Measurements from ENCODE around the gene NUS1.
"Not testable (repeated sequence)": the region's sequence is repeated elsewhere in the genome, so short reads cannot be mapped to it uniquely, and the experiment has no call there.

NUS1 gene

GRCh38 chr6:117666881-117667280 is 8.4 kb upstream of the NUS1 start:
- TF ChIP-seq CTCF (IDR thresholded peaks at IDR 0.05; ENCODE audit: low read depth, low read length), result no peak
- no peak for DNase-seq (ENCODE audit: extremely low read depth, low read depth)

GRCh38 chr6:117668736-117669135 is 6.5 kb upstream of the NUS1 start:
- no peak for TF ChIP-seq CTCF (IDR thresholded peaks at IDR 0.05; ENCODE audit: low read depth, low read length)
- no peak for DNase-seq (ENCODE audit: extremely low read depth, low read depth)

DNA sequence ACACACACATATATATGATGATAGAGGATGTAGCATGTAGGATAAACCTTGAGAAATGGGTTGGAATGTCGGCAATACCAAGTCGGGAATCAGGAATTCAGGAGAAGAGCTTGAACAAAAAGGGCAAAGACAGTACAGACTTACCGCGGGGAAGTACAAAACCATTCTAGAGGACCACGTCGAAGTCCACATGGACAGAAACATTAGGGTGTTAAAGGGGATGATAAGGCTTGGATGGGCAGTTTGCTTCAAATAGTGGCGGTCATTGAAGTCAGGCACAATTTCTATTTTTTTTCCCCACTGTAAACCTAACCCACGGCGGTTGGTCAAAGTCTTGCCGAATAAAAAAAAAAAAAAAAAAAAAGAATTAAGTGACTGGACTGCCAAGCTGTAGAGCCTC is 766 bp upstream of the NUS1 start:
- no peak for TF ChIP-seq CTCF (IDR thresholded peaks at IDR 0.05; ENCODE audit: low read depth, low read length)
- DNase-seq (ENCODE audit: extremely low read depth, low read depth), result no peak

DNA sequence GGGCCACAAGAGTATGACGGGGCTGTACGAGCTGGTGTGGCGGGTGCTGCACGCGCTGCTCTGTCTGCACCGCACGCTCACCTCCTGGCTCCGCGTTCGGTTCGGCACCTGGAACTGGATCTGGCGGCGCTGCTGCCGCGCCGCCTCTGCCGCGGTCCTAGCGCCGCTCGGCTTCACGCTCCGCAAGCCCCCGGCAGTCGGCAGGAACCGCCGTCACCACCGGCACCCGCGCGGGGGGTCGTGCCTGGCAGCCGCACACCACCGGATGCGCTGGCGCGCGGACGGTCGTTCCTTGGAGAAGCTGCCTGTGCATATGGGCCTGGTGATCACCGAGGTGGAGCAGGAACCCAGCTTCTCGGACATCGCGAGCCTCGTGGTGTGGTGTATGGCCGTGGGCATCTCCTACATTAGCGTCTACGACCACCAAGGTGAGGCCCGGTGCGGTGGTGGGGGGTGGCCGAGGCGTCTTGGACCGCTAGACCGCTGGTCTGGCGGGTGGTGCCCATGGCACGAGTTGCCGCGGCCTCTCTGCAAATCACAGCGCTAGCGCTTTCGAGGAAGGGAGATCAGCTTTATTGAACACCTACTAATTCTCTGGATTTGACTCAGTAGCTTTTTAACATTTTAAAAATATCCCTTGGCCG is 511 bp downstream of the NUS1 start:
- DNase-seq (ENCODE audit: extremely low read depth, low read depth), result not testable (repeated sequence)

GRCh38 chr6:117676577-117677218 is 1.4 kb downstream of the NUS1 start:
- no peak for TF ChIP-seq CTCF (IDR thresholded peaks at IDR 0.05; ENCODE audit: low read depth, low read length)
- no peak for DNase-seq (ENCODE audit: extremely low read depth, low read depth)

- DNase-seq (ENCODE audit: extremely low read depth, low read depth), result no peak
- TF ChIP-seq CTCF (IDR thresholded peaks at IDR 0.05; ENCODE audit: low read depth, low read length), result no peak
These were observed 2.4 kb downstream of the NUS1 start for GRCh38 chr6:117677553-117678141.

DNA sequence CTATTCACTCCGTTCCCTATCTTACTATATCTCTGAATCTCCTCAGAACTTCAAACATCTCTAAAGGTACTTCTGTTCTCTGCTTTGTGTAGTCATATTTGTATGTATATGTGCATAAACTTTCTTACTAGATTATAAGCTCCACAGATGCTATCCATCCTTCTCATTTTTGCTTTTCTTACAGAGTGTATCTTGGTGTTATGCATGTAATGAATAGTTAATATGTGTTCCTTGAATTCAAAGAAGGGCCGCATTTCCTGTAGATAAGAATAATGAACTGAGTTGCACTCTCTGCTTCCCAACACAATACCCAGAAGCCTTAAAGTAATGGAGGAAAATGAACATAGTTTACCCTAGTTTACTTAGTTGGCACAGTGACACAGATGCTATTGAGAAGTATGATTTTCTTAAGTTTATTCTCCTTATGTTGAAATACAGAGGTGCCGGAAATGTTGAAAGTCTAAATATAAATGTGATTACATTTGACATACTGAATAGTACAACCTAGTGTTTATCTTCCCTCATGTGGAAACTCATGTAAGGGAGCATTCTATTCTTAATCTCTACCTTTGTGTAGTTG is 6.0 kb downstream of the NUS1 start:
- TF ChIP-seq CTCF (IDR thresholded peaks at IDR 0.05; ENCODE audit: low read depth, low read length), result no peak

More for the DNA sequence above, 6.0 kb downstream of the NUS1 start:
- DNase-seq (ENCODE audit: extremely low read depth, low read depth), result no peak
